CD4-positive, alpha-beta T cell (primary cell): ENCODE results near the gene OSBPL5. TPM values are rescaled to one million over a fixed set of nuclear protein-coding genes. Genes with fewer than 3 reads are reported as not detected.

Experiments used
- ATAC-seq: fragments of 200-7000 bp; cut with Tn5 transposase; one replicate; pipeline ENCODE4 v1.10.0; 2022; ENCODE audit warnings: mild to moderate bottlenecking; ENCODE audit not compliant: poor library complexity
- CTCF ChIA-PET: fragments of 350-600 bp; sonication (Branson Sonifier 250); formaldehyde crosslinking; loops from one replicate; lab custom pipeline; 2021; ENCODE audit warnings: antibody characterized with exemption, inconsistent platforms; lab: Charles Lee
- POLR2A ChIA-PET: fragments of 350-600 bp; sonication (Branson Sonifier 250); formaldehyde crosslinking; loops from one replicate; lab custom pipeline; 2021; ENCODE audit warnings: antibody characterized with exemption, inconsistent platforms; lab: Charles Lee
- DNase-seq, 14 experiments: peaks; one replicate each; pipeline ENCODE4 v3.0.0-alpha.2; 2013 to 2020; ENCODE audit warnings: mixed read lengths in 2 of 14
- H3K27ac ChIP-seq, 2 donors: one replicate each; pipeline versions ENCODE4 v1.5.1 to v1.7.0; 2013; ENCODE audit warnings: low read length in 2 of 2, low read depth in 1 of 2, mild to moderate bottlenecking in 1 of 2
- H3K27me3 ChIP-seq, 2 experiments: 1 replicate in 1 of 2; 2 replicates in 1 of 2; pipeline versions ENCODE4 v1.6.1 to v1.7.0; 2013; ENCODE audit warnings: low read length in 2 of 2, control low read depth in 1 of 2, mild to moderate bottlenecking in 1 of 2, moderate library complexity in 1 of 2; ENCODE audit not compliant: insufficient read depth in 2 of 2, control insufficient read depth in 1 of 2
- H3K36me3 ChIP-seq: one replicate; pipeline ENCODE4 v1.6.1; 2013; ENCODE audit warnings: low read length, control low read depth; ENCODE audit not compliant: insufficient read depth
- H3K4me1 ChIP-seq: one replicate; pipeline ENCODE4 v1.6.1; 2013; ENCODE audit warnings: low read length, control low read depth; ENCODE audit not compliant: insufficient read depth
- H3K4me3 ChIP-seq: one replicate; pipeline ENCODE4 v1.5.1; 2013; ENCODE audit warnings: mild to moderate bottlenecking, low read length, moderate library complexity
- H3K9me3 ChIP-seq, 2 experiments: 1 replicate in 1 of 2; 2 replicates in 1 of 2; pipeline versions ENCODE4 v1.6.1 to v1.7.0; 2013; ENCODE audit warnings: low read length in 2 of 2, mild to moderate bottlenecking in 2 of 2, control low read depth in 1 of 2, moderate library complexity in 1 of 2; ENCODE audit not compliant: control insufficient read depth in 1 of 2, insufficient read depth in 1 of 2
- H3K27ac Mint-ChIP-seq: one replicate; pipeline ENCODE4 v1.8.0; 2020; ENCODE audit warnings: mixed read lengths
- H3K27me3 Mint-ChIP-seq: one replicate; pipeline ENCODE4 v1.8.0; 2021; ENCODE audit warnings: mixed read lengths
- H3K36me3 Mint-ChIP-seq: one replicate; pipeline ENCODE4 v1.8.0; 2021; ENCODE audit warnings: low read depth, mixed read lengths
- H3K4me1 Mint-ChIP-seq: one replicate; pipeline ENCODE4 v1.8.0; 2021; ENCODE audit warnings: low read depth, mixed read lengths
- H3K4me3 Mint-ChIP-seq: one replicate; pipeline ENCODE4 v1.8.0; 2020; ENCODE audit warnings: mild to moderate bottlenecking, mixed read lengths
- H3K9me3 Mint-ChIP-seq: one replicate; pipeline ENCODE4 v1.8.0; 2020; ENCODE audit warnings: mixed read lengths
- intact Hi-C, 2 experiments: fragments of 100-400 bp; cut with DNase I in 1 of 2; cut with micrococcal nuclease in 1 of 2; formaldehyde crosslinking; loops; one replicate each; pipeline versions ENCODE4 v1.15.1 to v1.9.0; 2023 to 2025; cut with DNase I, micrococcal nuclease
- total RNA-seq, 174 experiments: library from RNA in 2 of 174; stranded (reverse) in 2 of 174; gene quantifications; one replicate each; pipeline ENCODE4 v1.2.3 and lab custom pipeline; 2021 to 2026
- TF ChIP-seq, protein P1 (sequence below): fragments of 200-600 bp; IDR thresholded peaks from one replicate; pipeline ENCODE4 v1.8.0; 2022; ENCODE audit warnings: antibody characterized with exemption, mild to moderate bottlenecking

Gene OSBPL5
- total RNA-seq, 2 experiments from 2014 or later = 6.7 to 9.1 TPM

DNA sequence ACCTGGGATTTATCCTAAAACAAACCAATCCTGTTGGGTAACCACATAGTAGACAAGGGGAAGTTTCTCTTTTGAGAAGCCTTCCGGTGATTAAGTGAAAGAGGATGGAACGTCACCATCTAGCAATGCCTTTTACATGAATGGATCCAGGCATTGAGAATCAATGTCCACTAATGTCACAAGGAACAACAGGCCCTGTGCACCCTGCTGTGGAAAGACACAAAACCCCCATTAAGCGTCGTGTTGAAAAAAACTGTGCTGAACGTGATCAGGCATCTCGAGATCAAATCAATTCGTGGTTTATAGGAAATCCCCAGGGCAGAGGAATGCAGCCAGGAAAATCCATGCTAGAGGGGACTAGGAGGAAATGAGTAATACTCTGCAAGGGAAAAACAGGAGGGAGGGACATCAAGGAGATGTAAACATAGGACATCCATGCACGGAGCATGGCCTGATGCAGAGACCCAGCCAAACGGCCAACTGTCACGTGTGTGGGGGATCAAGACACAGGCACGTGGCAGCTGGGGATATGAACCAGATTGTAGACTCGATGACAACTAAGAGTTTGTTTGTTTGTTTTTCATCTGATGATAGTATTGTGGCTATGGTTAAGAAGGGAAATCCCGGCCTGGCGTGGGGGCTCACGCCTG, 69.3 kb downstream of the OSBPL5 start:
- H3K27ac Mint-ChIP-seq = no peak overlapping the region

DNA sequence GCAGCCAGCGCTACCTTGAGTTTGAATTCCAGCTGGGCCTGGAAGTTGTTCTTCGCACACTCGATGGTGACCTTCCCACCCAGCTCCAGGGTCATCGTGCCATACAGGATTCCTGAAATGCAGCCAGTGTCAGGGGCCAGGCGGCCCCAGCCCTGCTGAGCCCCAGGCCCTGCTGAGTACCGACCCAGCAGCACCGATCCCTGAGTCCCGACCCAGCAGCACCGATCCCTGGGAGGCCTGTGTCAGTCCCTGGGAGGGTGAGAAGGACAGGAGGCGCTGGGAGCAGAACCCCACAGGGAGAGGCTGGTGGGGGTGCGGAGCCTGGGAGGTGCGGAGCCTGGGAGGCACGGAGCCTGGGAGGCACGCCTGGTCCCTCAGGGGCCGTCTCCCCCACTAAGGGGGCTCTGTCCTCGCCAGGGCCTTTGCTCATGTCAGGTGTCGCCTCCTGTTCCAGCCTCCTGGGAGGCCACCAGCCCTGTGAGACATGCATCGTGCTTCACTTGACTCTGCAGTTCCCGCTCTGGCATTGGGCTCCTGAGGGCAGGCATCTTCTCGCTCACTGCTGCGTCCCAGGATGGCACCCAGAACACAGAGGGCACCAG, 70.8 kb downstream of the OSBPL5 start:
- H3K4me3 Mint-ChIP-seq = no peak overlapping the region
- Histone ChIP-seq H3K9me3 (peaks cover 0 to 8% of the 10 kb centered on the region in 2 experiments), H3K4me3 (no peak overlapping the region), H3K27ac (no peak overlapping the region), H3K36me3 (no peaks in the 10 kb centered on the region), H3K27me3 (peaks cover 0 to 3% of the 10 kb centered on the region in 2 experiments), H3K4me1 (peaks cover 6% of the 10 kb centered on the region)
- TF ChIP-seq, protein P1, sequence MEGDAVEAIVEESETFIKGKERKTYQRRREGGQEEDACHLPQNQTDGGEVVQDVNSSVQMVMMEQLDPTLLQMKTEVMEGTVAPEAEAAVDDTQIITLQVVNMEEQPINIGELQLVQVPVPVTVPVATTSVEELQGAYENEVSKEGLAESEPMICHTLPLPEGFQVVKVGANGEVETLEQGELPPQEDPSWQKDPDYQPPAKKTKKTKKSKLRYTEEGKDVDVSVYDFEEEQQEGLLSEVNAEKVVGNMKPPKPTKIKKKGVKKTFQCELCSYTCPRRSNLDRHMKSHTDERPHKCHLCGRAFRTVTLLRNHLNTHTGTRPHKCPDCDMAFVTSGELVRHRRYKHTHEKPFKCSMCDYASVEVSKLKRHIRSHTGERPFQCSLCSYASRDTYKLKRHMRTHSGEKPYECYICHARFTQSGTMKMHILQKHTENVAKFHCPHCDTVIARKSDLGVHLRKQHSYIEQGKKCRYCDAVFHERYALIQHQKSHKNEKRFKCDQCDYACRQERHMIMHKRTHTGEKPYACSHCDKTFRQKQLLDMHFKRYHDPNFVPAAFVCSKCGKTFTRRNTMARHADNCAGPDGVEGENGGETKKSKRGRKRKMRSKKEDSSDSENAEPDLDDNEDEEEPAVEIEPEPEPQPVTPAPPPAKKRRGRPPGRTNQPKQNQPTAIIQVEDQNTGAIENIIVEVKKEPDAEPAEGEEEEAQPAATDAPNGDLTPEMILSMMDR = no peak
- CTCF ChIA-PET = no interaction called here
- DNase-seq (no peak), ATAC-seq (no peak)
- intact Hi-C loops = no loop called here
- no peaks in the 10 kb centered on the region for H3K27me3 Mint-ChIP-seq
- POLR2A ChIA-PET = no interaction called here
- H3K27ac Mint-ChIP-seq = no peak overlapping the region
- H3K9me3 Mint-ChIP-seq = no peaks in the 10 kb centered on the region
- peaks cover 5% of the 10 kb centered on the region for H3K4me1 Mint-ChIP-seq
- peaks cover 4% of the 10 kb centered on the region for H3K36me3 Mint-ChIP-seq

More for the DNA sequence above, 69.3 kb downstream of the OSBPL5 start:
- no peaks in the 10 kb centered on the region for H3K27me3 Mint-ChIP-seq
- ChIA-PET POLR2A (interaction anchor here (0.6 kb wide), 1 partner anchor 30 kb away, joined by 3 read pairs; no protein-coding TSS in a partner anchor), CTCF (no interaction called here)
- H3K9me3 ChIP-seq = peaks cover 0 to 8% of the 10 kb centered on the region in 2 experiments
- H3K4me1 ChIP-seq = peaks cover 6% of the 10 kb centered on the region
- no peak overlapping the region for H3K4me3 ChIP-seq
- no peaks in the 10 kb centered on the region for H3K9me3 Mint-ChIP-seq
- no peak for ATAC-seq
- H3K4me1 Mint-ChIP-seq = peaks cover 8% of the 10 kb centered on the region
- H3K4me3 Mint-ChIP-seq = no peak overlapping the region
- peaks cover 0 to 3% of the 10 kb centered on the region in 2 experiments for H3K27me3 ChIP-seq
- H3K27ac ChIP-seq = no peak overlapping the region
- TF ChIP-seq, protein P1 = no peak
- no peaks in the 10 kb centered on the region for H3K36me3 ChIP-seq
- intact Hi-C loops = no loop called here
- H3K36me3 Mint-ChIP-seq = peaks cover 4% of the 10 kb centered on the region
- DNase-seq = no peak

DNA sequence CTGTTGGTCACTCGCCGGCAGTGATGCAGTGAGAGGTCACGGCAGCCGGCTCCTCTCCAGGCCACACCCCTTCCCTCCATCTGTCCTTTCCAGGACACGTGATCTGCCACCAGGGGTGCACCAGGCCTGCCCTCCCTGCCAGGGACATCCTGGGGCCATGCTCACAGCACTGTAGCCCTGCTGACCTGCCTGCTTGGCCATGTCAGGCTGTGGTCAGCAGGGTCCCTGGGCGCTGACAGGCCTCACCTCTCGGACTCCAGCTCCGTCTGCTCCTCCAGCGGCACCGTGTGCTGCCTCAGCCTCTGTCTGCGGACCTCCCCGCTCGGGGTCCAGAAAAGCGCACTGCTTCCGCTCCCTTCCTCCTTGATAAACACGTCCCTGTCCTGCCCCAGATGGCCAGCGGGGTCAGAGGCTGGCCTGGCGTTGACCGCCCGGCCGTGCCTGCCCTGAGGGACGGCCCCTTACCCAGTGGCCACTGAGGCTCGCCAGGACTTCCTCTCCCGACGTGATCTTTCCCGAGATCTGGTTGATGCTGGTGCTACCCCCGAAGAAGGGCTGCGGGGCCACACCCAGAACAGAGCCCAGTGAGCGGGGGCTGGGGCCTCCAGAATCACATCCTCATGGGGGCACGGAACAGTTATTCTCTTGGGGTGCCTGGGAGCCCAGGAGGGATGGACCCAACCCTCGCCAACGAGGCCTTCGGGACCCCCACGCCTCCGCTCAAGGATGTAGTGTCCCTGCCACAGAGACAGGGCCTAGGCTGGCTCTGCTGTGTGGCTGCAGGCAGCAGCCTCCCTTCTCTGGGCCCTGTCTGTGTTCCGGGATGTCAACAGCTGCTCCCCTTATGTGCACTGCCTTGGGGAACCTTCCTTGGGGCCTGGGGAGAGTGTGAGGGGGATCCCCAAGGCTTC, 71.6 kb downstream of the OSBPL5 start:
- POLR2A ChIA-PET = no interaction called here
- intact Hi-C loops = loop anchor here (2.0 kb wide), 2 partner anchors 205 to 665 kb away; no protein-coding TSS in a partner anchor

More for the DNA sequence above, 71.6 kb downstream of the OSBPL5 start:
- Mint-ChIP-seq H3K27me3 (no peaks in the 10 kb centered on the region), H3K4me1 (no peaks in the 10 kb centered on the region), H3K27ac (no peak overlapping the region), H3K36me3 (peaks cover 4% of the 10 kb centered on the region), H3K4me3 (no peak overlapping the region), H3K9me3 (no peaks in the 10 kb centered on the region)
- no peak overlapping the region for H3K4me3 ChIP-seq
- DNase-seq (peak in 1 of 14 experiments; percentile 26), ATAC-seq (no peak)
- H3K4me1 ChIP-seq = peaks cover 6% of the 10 kb centered on the region
- peaks cover 0 to 8% of the 10 kb centered on the region in 2 experiments for H3K9me3 ChIP-seq
- H3K27ac ChIP-seq = no peak overlapping the region
- CTCF ChIA-PET = no interaction called here
- H3K36me3 ChIP-seq = no peaks in the 10 kb centered on the region
- peaks cover 0 to 3% of the 10 kb centered on the region in 2 experiments for H3K27me3 ChIP-seq
- TF ChIP-seq, protein P1 = no peak
